Lower leg skin (tissue), 3 donors: ENCODE data around the gene NUDT8.

Source experiments
- CTCF ChIP-seq, 3 donors: fragments of 450-650 bp; IDR thresholded peaks; one replicate each; pipeline ENCODE4 v1.5.1; 2016; ENCODE audit warnings: antibody characterized with exemption in 3 of 3, mild to moderate bottlenecking in 3 of 3, moderate library complexity in 2 of 3
- POLR2A ChIP-seq, 2 donors: fragments of 450-650 bp; IDR thresholded peaks; one replicate each; pipeline ENCODE4 v1.6.1; 2016 to 2017; ENCODE audit warnings: antibody characterized with exemption in 2 of 2, mild to moderate bottlenecking in 1 of 2, moderate library complexity in 1 of 2

DNA sequence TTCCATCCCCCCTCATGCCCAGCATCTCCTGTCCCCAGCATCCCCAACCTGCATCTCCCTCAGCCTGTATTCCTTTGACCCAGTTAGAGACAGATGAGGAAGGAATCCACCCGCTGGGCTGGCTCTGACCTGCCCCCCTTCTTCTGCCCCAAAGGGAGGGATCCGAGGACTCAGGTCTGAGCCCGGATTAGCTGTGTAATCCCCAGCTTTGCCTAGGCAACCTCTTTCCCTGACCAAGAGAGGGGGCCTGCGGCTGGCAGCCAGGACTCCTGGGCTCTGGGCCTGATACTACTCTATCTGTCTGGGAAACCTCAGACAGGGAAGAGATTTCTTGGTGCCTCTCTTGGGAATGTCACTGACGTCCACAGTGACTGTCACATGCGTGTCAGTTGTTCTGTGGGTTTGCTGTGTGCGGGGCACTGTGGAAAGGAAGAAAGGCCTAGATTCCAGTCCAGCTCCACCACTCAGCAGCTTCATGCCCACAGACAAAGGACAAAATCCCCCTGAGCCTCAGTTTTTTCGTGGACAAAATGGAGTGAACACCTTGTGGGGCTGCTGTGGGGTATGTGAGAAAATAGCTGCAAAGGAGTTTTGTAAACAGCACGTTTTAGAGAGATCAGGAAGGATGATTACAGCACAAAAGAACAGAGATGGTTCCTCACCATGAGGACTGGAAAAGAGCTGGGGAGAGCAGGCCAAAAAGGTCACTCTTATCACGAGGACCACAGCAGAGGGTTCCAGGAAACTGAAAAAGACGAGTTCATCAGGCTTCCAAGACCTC is 24.3 kb downstream of the NUDT8 start:
- TF ChIP-seq CTCF (IDR thresholded peaks at IDR 0.05), result no peak
- TF ChIP-seq POLR2A (IDR thresholded peaks at IDR 0.05), result no peak
